IPS-15b (cell line): Measurements from ENCODE around the gene CCDC90B.
A peak's percentile ranks its signal among the peaks of the same experiment; 100 is the strongest.
"Not testable (repeated sequence)": the region's sequence is repeated elsewhere in the genome, so short reads cannot be mapped to it uniquely, and the experiment has no call there.

Source experiments
- H3K27me3 ChIP-seq: one replicate; pipeline ENCODE4 v1.6.1; 2013; ENCODE audit warnings: low read length; ENCODE audit not compliant: control insufficient read depth, insufficient read depth
- H3K36me3 ChIP-seq: one replicate; pipeline ENCODE4 v1.6.1; 2013; ENCODE audit warnings: low read length; ENCODE audit not compliant: control insufficient read depth, insufficient read depth
- H3K4me1 ChIP-seq: one replicate; pipeline ENCODE4 v1.6.1; 2013; ENCODE audit warnings: mild to moderate bottlenecking, low read length; ENCODE audit not compliant: control insufficient read depth, insufficient read depth
- H3K4me3 ChIP-seq: one replicate; pipeline ENCODE4 v1.5.1; 2013; ENCODE audit warnings: low read depth, low read length
- H3K9ac ChIP-seq: one replicate; pipeline ENCODE4 v1.6.1; 2013; ENCODE audit warnings: low read depth, mild to moderate bottlenecking, low read length
- H3K9me3 ChIP-seq: one replicate; pipeline ENCODE4 v1.6.1; 2013; ENCODE audit warnings: mild to moderate bottlenecking, low read length; ENCODE audit not compliant: control insufficient read depth, insufficient read depth

The CCDC90B gene

GRCh38 chr11:83310718-83311117 lies 24.6 kb upstream of the CCDC90B start:
- H3K4me3 ChIP-seq: no peak overlapping the region
- no peaks in the 10 kb centered on the region for H3K9me3 ChIP-seq
- no peaks in the 10 kb centered on the region for H3K36me3 ChIP-seq
- no peak overlapping the region for H3K9ac ChIP-seq
- H3K4me1 ChIP-seq: no peaks in the 10 kb centered on the region
- no peaks in the 10 kb centered on the region for H3K27me3 ChIP-seq

DNA sequence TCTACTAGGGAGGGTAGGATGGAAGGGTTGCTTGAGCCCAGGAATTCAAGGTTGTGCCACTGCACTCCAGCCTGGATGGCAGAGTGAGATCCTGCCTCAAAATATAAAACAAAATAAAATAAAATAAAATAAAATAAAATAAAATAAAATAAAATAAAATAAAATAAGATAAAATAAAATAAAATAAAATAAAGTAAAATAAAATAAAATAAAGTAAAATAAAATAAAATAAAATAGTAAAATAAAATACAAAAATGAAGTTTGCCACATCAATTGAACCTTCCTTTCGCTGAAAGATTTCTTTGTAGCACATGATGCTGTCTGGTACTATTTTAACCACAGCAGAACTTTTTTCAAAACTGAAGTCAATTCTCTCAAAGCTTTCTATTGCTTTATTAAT lies 22.4 kb upstream of the CCDC90B start:
- H3K4me1 ChIP-seq, H3K9me3 ChIP-seq, H3K9ac ChIP-seq, H3K36me3 ChIP-seq, H3K27me3 ChIP-seq, H3K4me3 ChIP-seq: not testable (repeated sequence)

- H3K9me3 ChIP-seq: no peaks in the 10 kb centered on the region
- H3K4me1 ChIP-seq: no peaks in the 10 kb centered on the region
- H3K9ac ChIP-seq: no peak overlapping the region
- H3K36me3 ChIP-seq: no peaks in the 10 kb centered on the region
- H3K4me3 ChIP-seq: no peak overlapping the region
- no peaks in the 10 kb centered on the region for H3K27me3 ChIP-seq
Measured at GRCh38 chr11:83306200-83307080, 20.3 kb upstream of the CCDC90B start.

GRCh38 chr11:83303316-83303715 lies 17.1 kb upstream of the CCDC90B start:
- no peaks in the 10 kb centered on the region for H3K36me3 ChIP-seq
- H3K4me1 ChIP-seq: no peaks in the 10 kb centered on the region
- H3K4me3 ChIP-seq: no peak overlapping the region

GRCh38 chr11:83302151-83302550 lies 16.0 kb upstream of the CCDC90B start:
- Histone ChIP-seq H3K4me3 (no peak overlapping the region), H3K4me1 (no peaks in the 10 kb centered on the region), H3K27me3 (no peaks in the 10 kb centered on the region), H3K9ac (no peak overlapping the region), H3K9me3 (no peaks in the 10 kb centered on the region), H3K36me3 (no peaks in the 10 kb centered on the region)

More at GRCh38 chr11:83303316-83303715, 17.1 kb upstream of the CCDC90B start:
- no peak overlapping the region for H3K9ac ChIP-seq
- no peaks in the 10 kb centered on the region for H3K9me3 ChIP-seq
- H3K27me3 ChIP-seq: no peaks in the 10 kb centered on the region

- Histone ChIP-seq H3K4me3 (no peak overlapping the region), H3K27me3 (no peaks in the 10 kb centered on the region), H3K9me3 (no peaks in the 10 kb centered on the region), H3K36me3 (no peaks in the 10 kb centered on the region), H3K9ac (no peak overlapping the region), H3K4me1 (no peaks in the 10 kb centered on the region)
Measured at GRCh38 chr11:83299681-83300080, 13.5 kb upstream of the CCDC90B start.

- Histone ChIP-seq H3K9me3 (no peaks in the 10 kb centered on the region), H3K4me1 (peaks cover 5% of the 10 kb centered on the region), H3K36me3 (no peaks in the 10 kb centered on the region), H3K27me3 (no peaks in the 10 kb centered on the region), H3K4me3 (no peak overlapping the region), H3K9ac (no peak overlapping the region)
Measured at GRCh38 chr11:83294208-83294607, 8.0 kb upstream of the CCDC90B start.

- Histone ChIP-seq H3K9ac (no peak overlapping the region), H3K9me3 (no peaks in the 10 kb centered on the region), H3K27me3 (no peaks in the 10 kb centered on the region), H3K36me3 (no peaks in the 10 kb centered on the region), H3K4me3 (no peak overlapping the region), H3K4me1 (peaks cover 5% of the 10 kb centered on the region)
Measured at GRCh38 chr11:83293457-83293774, 7.2 kb upstream of the CCDC90B start.

GRCh38 chr11:83292709-83293456 lies 6.7 kb upstream of the CCDC90B start:
- peaks cover 5% of the 10 kb centered on the region for H3K4me1 ChIP-seq
- H3K9ac ChIP-seq: no peak overlapping the region
- no peaks in the 10 kb centered on the region for H3K36me3 ChIP-seq
- no peaks in the 10 kb centered on the region for H3K27me3 ChIP-seq
- no peak overlapping the region for H3K4me3 ChIP-seq
- H3K9me3 ChIP-seq: no peaks in the 10 kb centered on the region

DNA sequence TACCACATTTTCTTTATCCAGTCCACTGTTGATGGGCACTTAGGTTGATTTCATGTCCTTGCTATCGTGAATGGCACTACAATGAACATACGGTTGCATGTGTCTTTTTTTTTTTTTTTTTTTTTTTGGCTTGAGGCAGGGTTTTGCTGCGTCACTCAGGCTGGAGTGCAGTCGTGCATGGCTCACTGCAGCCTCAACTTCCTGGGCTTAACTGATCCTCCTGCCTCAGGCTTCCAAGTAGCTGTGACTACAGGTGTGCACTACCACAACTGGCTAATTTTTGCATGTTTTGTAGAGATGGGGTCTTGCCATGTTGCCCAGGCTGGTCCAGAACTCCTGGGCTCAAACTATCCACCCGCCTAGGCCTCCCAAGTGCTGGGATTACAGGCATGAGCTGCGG lies 1.5 kb upstream of the CCDC90B start:
- H3K36me3 ChIP-seq: no peaks in the 10 kb centered on the region
- H3K9me3 ChIP-seq: no peaks in the 10 kb centered on the region
- peaks cover 4% of the 10 kb centered on the region for H3K4me1 ChIP-seq
- H3K9ac ChIP-seq: no peak overlapping the region
- no peak overlapping the region for H3K4me3 ChIP-seq
- no peaks in the 10 kb centered on the region for H3K27me3 ChIP-seq

DNA sequence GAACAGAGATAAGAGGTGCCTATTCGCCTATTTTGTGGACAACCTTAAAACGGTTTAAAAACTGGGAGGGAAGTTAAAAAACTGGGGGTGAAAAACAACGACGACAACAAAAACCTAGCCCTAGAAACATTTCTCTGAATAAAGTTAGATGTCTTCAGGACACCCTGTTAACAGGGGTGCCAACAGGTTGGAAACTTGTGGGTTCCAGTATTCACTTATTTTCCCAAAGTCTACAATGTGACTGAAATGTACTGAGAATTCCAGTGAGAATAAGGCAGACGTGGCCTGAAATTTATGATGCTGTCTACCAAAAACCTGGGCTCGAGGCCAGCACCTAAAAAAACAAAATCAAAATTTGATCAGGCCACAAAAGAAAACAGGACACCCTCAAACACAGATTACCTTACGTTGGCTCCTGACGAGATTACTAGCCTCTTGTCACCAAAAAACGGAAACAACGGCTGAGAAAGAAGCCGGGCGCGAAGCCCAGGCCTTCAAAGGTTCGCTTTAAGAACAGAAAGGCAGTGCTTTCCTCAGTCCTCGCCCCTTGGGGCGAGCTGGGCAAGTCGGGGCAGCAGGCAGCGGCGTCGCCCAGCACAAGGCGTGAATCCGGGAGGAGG lies 906 bp downstream of the CCDC90B start:
- Histone ChIP-seq H3K27me3 (no peaks in the 10 kb centered on the region), H3K9me3 (no peaks in the 10 kb centered on the region), H3K4me1 (peaks cover 2% of the 10 kb centered on the region), H3K9ac (peak overlapping the region; percentile 92), H3K4me3 (peak overlapping the region; percentile 97), H3K36me3 (no peaks in the 10 kb centered on the region)
